PC-9 (cell line): ENCODE measurements around the gene KAT6B. TPM values are rescaled to one million over a fixed set of nuclear protein-coding genes. Genes with fewer than 3 reads are reported as not detected.

Experiments
- BruUV-seq: library from RNA; stranded (reverse); fragments of 400-500 nt; replicated peaks from 2 replicates; lab custom pipeline; 2021; lab: Mats Ljungman, UMichigan
- CTCF ChIA-PET: fragments of 300-600 bp; sonication (Branson Sonifier 250); formaldehyde crosslinking; loops from one replicate; lab custom pipeline; 2022; ENCODE audit warnings: antibody characterized with exemption; lab: Charles Lee
- POLR2A ChIA-PET: fragments of 300-600 bp; sonication (Branson Sonifier 250); formaldehyde crosslinking; loops from one replicate; lab custom pipeline; 2022; ENCODE audit warnings: antibody characterized with exemption; ENCODE audit not compliant: unreplicated experiment; lab: Charles Lee
- DNase-seq, 2 experiments: peaks; one replicate each; pipeline versions ENCODE4 v3.0.0 to v3.0.0-alpha.2; 2015 to 2022; ENCODE audit warnings: mixed read lengths in 1 of 2
- H2AFZ ChIP-seq: fragments of 200-600 bp; sonication (generic); 2 replicates; pipeline ENCODE4 v1.8.1; 2017; ENCODE audit warnings: antibody characterized with exemption
- H3F3A ChIP-seq: fragments of 200-600 bp; sonication (generic); 2 replicates; pipeline ENCODE4 v1.8.1; 2017; ENCODE audit warnings: antibody characterized with exemption, mild to moderate bottlenecking, low read depth; ENCODE audit not compliant: insufficient read depth
- H3K27ac ChIP-seq: fragments of 200-600 bp; sonication (generic); 2 replicates; pipeline ENCODE4 v1.6.1; 2016; ENCODE audit warnings: mixed run types
- H3K27me3 ChIP-seq: fragments of 200-600 bp; sonication (generic); 2 replicates; pipeline ENCODE4 v1.6.1; 2016; ENCODE audit warnings: low read depth, mixed run types; ENCODE audit not compliant: insufficient read depth
- H3K36me3 ChIP-seq: fragments of 200-600 bp; sonication (generic); 2 replicates; pipeline ENCODE4 v1.6.1; 2016; ENCODE audit warnings: low read depth, mixed run types
- H3K4me1 ChIP-seq: fragments of 200-600 bp; sonication (generic); replicated peaks from 2 replicates; pipeline ENCODE4 v1.6.1; 2016; ENCODE audit warnings: mixed run types; ENCODE audit not compliant: insufficient read depth
- H3K4me2 ChIP-seq: fragments of 200-600 bp; sonication (generic); 2 replicates; pipeline ENCODE4 v1.6.1; 2017; ENCODE audit warnings: mixed run types
- H3K4me3 ChIP-seq: fragments of 200-600 bp; sonication (generic); 2 replicates; pipeline ENCODE4 v1.6.1; 2016; ENCODE audit warnings: mixed run types
- H3K79me2 ChIP-seq: fragments of 200-600 bp; sonication (generic); 2 replicates; pipeline ENCODE4 v1.6.1; 2017; ENCODE audit warnings: low read depth, mixed run types
- H3K9me2 ChIP-seq: fragments of 200-600 bp; sonication (generic); 2 replicates; pipeline ENCODE4 v1.8.1; 2017; ENCODE audit warnings: mild to moderate bottlenecking; ENCODE audit not compliant: insufficient read depth
- H3K9me3 ChIP-seq: fragments of 200-600 bp; sonication (generic); 2 replicates; pipeline ENCODE4 v1.8.1; 2016; ENCODE audit warnings: low read depth; ENCODE audit not compliant: insufficient read depth
- H4K20me1 ChIP-seq: fragments of 200-600 bp; sonication (generic); 2 replicates; pipeline ENCODE4 v1.8.1; 2017; ENCODE audit not compliant: insufficient read depth
- EZH2 ChIP-seq: fragments of 200-600 bp; sonication (generic); IDR thresholded peaks from 2 replicates; pipeline ENCODE4 v1.8.0; 2017; ENCODE audit warnings: antibody characterized with exemption, low read depth
- intact Hi-C: fragments of 100-400 bp; cut with micrococcal nuclease; formaldehyde crosslinking; loops from one replicate; pipeline ENCODE4 v1.10.0; 2022; ENCODE audit not compliant: unreplicated experiment
- total RNA-seq: library from RNA; stranded (reverse); gene quantifications from 2 replicates; pipeline ENCODE4 v1.2.3, GENCODE V29; 2021
- TF ChIP-seq, protein P1 (sequence below): fragments of 200-600 bp; sonication (generic); conservative IDR thresholded peaks from 2 replicates; pipeline ENCODE4 v1.6.1; 2017; ENCODE audit warnings: mixed run types, antibody characterized with exemption, mild to moderate bottlenecking, moderate library complexity

Gene KAT6B
- total RNA-seq, 1 experiment from 2014 or later, result 30.9 TPM

GRCh38 chr10:74983383-74983782 is 157.0 kb downstream of the KAT6B start:
- Histone ChIP-seq H3K27ac (no peak overlapping the region), H3K4me1 (no peaks in the 10 kb centered on the region), H3K79me2 (no peaks in the 10 kb centered on the region), H4K20me1 (no peaks in the 10 kb centered on the region), H3K4me3 (no peak overlapping the region), H3F3A (no peaks in the 10 kb centered on the region), H3K36me3 (peaks cover 14% of the 10 kb centered on the region), H3K27me3 (no peaks in the 10 kb centered on the region), H3K9me3 (no peaks in the 10 kb centered on the region), H3K4me2 (no peak overlapping the region), H3K9me2 (no peaks in the 10 kb centered on the region), H2AFZ (no peak overlapping the region)
- POLR2A ChIA-PET, result no interaction called here
- no TSS peak for BruUV-seq
- no peak for DNase-seq
- TF ChIP-seq EZH2, result no peak
- TF ChIP-seq, protein P1, sequence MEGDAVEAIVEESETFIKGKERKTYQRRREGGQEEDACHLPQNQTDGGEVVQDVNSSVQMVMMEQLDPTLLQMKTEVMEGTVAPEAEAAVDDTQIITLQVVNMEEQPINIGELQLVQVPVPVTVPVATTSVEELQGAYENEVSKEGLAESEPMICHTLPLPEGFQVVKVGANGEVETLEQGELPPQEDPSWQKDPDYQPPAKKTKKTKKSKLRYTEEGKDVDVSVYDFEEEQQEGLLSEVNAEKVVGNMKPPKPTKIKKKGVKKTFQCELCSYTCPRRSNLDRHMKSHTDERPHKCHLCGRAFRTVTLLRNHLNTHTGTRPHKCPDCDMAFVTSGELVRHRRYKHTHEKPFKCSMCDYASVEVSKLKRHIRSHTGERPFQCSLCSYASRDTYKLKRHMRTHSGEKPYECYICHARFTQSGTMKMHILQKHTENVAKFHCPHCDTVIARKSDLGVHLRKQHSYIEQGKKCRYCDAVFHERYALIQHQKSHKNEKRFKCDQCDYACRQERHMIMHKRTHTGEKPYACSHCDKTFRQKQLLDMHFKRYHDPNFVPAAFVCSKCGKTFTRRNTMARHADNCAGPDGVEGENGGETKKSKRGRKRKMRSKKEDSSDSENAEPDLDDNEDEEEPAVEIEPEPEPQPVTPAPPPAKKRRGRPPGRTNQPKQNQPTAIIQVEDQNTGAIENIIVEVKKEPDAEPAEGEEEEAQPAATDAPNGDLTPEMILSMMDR, result no peak
- intact Hi-C loops, result no loop called here
- CTCF ChIA-PET, result interaction anchor here (0.6 kb wide), 1 partner anchor 246 kb away, joined by 6 read pairs; no protein-coding TSS in a partner anchor

DNA sequence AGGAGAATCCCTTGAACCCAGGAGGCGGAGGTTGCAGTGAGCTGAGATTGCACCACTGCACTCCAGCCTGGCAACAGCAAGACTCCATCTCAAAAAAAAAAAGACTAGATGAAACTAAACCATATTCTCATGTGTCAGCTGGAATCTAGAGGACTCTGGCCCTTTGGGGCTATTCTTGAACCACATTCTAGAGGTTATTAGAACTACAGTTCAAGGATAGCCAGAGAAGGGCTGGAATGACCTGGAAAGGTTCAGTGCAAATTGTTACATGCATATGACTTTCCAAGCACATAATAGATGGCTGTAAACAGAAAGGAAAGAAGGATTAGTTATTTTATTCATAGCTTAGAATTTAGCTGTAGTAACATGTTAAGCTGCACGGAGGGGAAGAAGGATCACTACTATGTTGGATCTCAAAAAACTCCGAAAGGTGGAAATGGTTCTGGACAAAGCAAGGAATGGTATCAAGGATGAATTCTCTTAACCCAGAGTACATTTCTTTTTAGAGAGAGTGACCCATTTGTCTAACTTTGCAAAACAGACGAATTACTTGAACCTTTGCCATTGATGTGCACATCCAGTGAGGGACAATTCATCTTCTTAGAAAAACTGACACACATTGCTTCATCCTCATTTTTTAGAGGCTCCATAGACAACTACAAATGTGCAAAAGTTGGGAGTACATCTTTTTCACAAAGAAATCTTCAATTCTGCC is 161.1 kb downstream of the KAT6B start:
- POLR2A ChIA-PET, result no interaction called here
- H2AFZ ChIP-seq, result no peak overlapping the region
- CTCF ChIA-PET, result no interaction called here

GRCh38 chr10:74988054-74988775 is 161.8 kb downstream of the KAT6B start:
- ChIA-PET CTCF (no interaction called here), POLR2A (interaction anchor here (0.5 kb wide), 1 partner anchor 233 kb away, joined by 13 read pairs; no protein-coding TSS in a partner anchor)
- no peaks in the 10 kb centered on the region for H3K9me2 ChIP-seq
- TF ChIP-seq, protein P1, result no peak
- no peak for TF ChIP-seq EZH2
- no peaks in the 10 kb centered on the region for H4K20me1 ChIP-seq
- no peak overlapping the region for H3K4me3 ChIP-seq
- no peak overlapping the region for H3K27ac ChIP-seq
- no peak overlapping the region for H2AFZ ChIP-seq
- H3K4me2 ChIP-seq, result no peak overlapping the region
- H3K27me3 ChIP-seq, result no peaks in the 10 kb centered on the region
- DNase-seq, result no peak
- peaks cover 11% of the 10 kb centered on the region for H3K36me3 ChIP-seq
- intact Hi-C loops, result loop anchor here (2.0 kb wide), 1 partner anchor 13 kb away; no protein-coding TSS in a partner anchor
- BruUV-seq, result no TSS peak
- no peaks in the 10 kb centered on the region for H3K4me1 ChIP-seq
- no peaks in the 10 kb centered on the region for H3F3A ChIP-seq
- H3K79me2 ChIP-seq, result no peaks in the 10 kb centered on the region
- H3K9me3 ChIP-seq, result no peaks in the 10 kb centered on the region

More for the DNA sequence above, 161.1 kb downstream of the KAT6B start:
- Histone ChIP-seq H3K9me2 (no peaks in the 10 kb centered on the region), H3K27ac (no peak overlapping the region), H3K9me3 (no peaks in the 10 kb centered on the region), H4K20me1 (no peaks in the 10 kb centered on the region), H3K4me2 (no peak overlapping the region), H3K79me2 (no peaks in the 10 kb centered on the region), H3K27me3 (no peaks in the 10 kb centered on the region), H3K4me1 (no peaks in the 10 kb centered on the region), H3K4me3 (no peak overlapping the region), H3K36me3 (peaks cover 12% of the 10 kb centered on the region), H3F3A (no peaks in the 10 kb centered on the region)
- BruUV-seq, result no TSS peak
- no peak for TF ChIP-seq EZH2
- DNase-seq, result no peak
- intact Hi-C loops, result loop anchor here (2.0 kb wide), 1 partner anchor 13 kb away; no protein-coding TSS in a partner anchor
